Activated T-cell treated with anti-CD3 and anti-CD28 coated beads for 48 hours (primary cell): ENCODE measurements around the gene KCND1.

Experiments
- DNase-seq: peaks from one replicate; pipeline ENCODE4 v3.0.0-alpha.2; 2020; ENCODE audit warnings: low read depth

Gene KCND1

DNA sequence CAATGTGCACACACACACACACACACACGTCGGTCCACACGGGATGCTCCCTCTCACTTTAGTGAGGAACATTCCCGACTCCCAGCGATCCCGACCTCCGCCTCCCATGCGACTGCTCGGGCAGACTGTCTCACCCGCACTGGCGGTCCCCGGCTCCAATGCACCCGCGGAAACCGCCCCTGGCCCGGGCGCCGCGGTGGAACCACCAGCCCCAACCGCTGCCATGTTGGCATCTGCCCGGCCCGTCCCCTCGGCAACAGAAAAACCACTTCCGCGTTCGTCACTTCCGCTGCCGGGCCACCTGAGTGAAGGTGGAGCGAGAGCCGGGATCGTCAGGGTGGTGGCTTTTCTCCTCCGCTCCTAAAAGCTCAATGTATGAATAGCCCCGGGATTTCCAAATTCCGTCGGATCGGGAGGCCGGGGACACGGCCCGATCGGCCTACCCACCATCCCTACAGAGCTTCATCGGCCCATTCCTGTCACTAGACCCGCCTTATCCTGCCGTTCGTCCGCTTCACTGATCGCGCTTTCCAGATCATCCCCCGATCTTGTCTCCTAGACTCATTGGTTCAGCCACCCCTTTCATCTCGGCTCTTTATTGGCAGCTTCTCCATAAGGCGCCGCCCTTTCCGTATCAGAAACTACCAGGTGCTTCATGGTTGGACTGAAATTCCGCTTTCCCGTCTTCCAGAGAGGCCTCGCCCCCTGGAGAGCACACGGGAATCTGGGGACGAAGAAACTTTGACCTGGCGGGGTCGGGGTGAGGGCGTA is 60.0 kb downstream of the KCND1 start, which contains the start of gene SLC35A2:
SLC35A2 (minus strand) TSS at position 235 of the 771 bp plus-strand sequence; CDS start at position 225, 10 bp downstream.
- peak; percentile 80 for DNase-seq
